ENCODE measurements around the gene CNNM2. TPM values are rescaled to one million over a fixed set of nuclear protein-coding genes. Genes with fewer than 3 reads are reported as not detected.
"Not testable (repeated sequence)": the region's sequence is repeated elsewhere in the genome, so short reads cannot be mapped to it uniquely, and the experiment has no call there.

CNNM2 gene
- total RNA-seq, 1 donor from 2014 or later, result 33.0 TPM

DNA sequence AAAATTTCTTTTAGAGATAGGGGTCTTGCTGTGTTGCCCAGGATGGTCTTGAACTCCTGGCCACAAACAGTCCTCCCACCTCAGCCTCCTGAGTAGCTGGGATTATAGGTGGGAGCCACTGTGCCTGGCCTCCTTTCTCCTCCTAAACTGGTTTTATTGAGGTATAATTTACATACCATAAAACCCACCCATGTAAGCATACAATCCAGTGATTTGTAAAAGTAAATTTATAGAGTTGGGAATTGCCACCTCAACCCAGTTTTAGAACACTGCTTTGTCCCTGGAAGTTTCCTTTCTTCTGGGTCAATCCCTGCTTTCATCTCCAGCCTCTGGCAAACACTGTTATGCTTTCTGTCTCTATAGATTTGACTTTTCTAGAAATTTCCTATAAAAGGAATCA is 49.0 kb downstream of the CNNM2 start:
- no peak for DNase-seq (ENCODE audit: low spot score)

DNA sequence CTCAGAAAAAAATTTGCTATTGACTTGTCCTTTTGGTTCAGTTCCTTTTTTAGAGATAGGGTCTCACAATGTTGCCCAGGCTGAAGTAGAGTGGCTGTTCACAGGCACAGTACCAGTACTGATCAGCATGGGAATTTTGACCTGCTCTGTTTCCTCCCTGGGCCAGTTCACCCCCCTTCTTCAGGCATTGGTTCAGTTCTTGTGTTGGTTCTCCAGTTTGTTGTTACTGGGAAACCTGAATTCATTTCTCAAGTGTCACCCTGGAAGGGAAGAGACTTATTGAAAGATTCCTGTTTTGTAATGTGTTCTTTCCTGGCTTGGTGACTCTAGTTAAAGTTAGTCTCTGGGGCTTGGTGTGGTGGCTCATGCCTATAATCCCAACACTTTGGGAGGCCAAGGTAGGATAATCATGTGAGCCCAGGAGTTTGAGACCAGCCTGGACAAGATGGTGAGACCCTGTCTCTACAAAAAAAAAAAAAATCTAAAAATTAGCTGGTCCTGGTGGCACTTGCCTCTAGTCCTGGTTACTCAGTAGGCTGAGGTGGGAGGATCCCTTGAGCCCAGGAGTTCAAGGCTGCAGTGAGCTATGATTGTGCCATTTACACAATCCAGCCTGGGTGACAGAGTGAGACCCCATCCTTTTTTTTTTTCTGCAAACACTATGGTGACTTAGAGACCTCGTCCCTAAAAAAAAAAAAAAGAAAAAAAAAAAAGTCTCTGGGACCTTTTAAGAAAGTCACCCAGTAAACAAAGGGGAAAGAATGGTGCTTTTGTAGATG is 52.7 kb downstream of the CNNM2 start:
- no peak for DNase-seq (ENCODE audit: low spot score)

DNA sequence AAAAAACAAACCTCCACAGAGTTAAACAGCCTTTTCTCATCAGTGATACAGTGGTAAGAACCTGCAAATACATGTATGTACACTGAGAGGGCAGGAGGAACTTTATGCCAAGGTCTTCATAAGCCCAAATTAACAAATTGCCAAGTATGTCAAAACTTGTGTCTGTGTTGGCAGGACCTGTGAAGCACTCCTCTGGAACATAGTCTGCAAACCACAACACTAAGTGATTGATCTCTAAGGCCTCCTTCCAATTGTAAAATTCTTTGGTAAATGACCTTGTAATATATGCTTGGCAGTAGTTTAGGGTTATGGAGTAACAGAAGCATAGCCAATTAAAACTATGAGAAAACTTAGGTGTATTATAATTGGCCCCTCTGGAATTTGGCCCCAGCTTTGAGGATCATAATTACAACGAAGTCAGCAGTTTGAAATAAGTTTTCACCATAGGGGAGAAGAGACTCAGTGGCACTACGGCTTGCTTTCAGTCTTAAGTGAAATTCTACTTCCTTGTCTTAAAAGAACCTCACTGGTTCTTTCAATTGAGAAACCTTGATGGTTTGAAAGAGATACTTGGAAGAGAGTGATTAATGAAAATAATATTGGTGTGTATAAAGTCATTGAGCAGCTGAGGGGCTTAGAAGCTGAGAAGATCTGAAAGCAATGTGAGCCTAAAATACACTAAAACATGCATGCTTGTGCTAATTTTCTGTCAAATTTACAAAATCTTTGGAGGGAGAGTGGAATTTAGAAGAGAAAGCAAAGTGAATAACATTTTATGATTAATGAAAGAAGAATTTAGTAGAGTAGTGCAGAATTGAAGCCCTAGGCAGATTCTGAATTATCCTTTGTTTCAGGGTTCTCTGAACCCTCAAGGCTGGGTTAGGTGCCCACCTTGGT is 57.6 kb downstream of the CNNM2 start:
- DNase-seq (ENCODE audit: low spot score), result no peak

DNA sequence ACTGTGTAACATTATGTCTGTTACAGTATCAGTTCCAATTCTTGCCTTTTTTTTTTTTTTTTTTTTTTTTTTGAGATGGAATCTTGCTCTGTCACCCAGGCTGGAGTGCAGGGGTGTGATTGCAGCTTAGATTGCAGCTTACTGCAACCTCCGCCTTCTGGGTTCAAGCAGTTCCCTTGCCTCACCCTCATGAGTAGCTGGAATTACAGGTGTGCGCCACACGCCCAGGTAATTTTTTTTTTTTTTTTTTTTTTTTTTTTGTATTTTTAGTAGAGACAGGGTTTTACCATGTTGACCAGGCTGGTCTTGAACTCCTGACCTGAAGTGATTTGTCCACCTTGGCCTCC is 58.3 kb downstream of the CNNM2 start:
- DNase-seq (ENCODE audit: low spot score), result not testable (repeated sequence)

DNA sequence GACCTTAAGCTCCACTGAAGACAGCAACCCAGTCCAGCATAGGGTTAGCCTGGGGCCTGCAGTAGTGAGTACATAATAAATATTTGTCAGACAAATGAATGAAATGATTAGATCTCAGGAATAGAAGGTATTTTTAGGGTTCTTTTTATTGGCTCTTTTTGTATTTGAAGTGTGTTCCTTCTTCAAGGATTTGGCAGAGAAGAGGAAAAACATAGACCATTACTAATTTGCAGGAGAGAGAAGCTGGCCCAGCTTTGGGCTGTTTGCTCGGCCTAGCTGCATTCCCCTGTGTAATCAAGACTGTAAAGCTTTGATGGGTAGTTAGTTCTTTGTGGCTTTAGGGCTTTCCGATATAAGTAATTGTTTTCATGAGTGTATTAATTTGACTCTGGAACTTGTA is 64.2 kb downstream of the CNNM2 start:
- DNase-seq (ENCODE audit: low spot score), result no peak

DNA sequence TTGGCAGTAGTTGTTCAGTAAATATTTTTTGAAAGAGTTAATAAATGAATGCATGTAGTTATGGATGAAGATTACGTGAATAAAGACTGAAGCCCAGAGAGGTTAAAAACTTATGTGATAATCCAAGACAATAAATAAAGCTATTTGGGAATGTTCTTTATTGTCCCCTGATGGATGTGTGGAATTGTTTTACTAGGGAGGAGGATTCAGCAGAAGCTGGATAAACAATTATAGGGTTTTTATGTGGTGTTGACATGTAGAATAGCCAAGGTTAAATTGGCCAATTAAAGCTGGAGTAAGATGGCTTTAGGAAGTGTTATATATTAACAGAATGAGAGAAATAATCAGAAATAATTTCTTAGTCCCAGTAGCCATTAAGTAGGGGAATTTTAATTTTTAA is 66.0 kb downstream of the CNNM2 start:
- DNase-seq (ENCODE audit: low spot score), result no peak

DNA sequence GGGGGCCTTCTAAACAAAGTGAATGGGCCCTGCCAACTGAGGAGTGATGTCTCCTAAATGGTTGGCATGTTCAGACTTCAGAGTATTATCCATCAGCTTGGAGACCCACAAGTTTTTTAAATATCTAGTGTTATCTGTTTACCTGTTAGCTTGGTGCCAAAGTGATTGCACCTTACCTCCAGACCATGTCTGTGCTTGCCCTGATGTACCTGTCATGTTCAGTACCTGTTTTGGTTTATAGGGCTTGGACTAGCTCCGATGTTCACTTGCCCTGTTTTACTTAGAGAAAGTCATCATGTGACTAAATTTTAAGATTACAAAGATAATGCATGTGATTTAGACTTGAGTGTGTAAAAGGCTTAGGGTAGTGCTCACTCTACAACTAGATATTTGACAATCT is 67.7 kb downstream of the CNNM2 start:
- DNase-seq (ENCODE audit: low spot score), result no peak

DNA sequence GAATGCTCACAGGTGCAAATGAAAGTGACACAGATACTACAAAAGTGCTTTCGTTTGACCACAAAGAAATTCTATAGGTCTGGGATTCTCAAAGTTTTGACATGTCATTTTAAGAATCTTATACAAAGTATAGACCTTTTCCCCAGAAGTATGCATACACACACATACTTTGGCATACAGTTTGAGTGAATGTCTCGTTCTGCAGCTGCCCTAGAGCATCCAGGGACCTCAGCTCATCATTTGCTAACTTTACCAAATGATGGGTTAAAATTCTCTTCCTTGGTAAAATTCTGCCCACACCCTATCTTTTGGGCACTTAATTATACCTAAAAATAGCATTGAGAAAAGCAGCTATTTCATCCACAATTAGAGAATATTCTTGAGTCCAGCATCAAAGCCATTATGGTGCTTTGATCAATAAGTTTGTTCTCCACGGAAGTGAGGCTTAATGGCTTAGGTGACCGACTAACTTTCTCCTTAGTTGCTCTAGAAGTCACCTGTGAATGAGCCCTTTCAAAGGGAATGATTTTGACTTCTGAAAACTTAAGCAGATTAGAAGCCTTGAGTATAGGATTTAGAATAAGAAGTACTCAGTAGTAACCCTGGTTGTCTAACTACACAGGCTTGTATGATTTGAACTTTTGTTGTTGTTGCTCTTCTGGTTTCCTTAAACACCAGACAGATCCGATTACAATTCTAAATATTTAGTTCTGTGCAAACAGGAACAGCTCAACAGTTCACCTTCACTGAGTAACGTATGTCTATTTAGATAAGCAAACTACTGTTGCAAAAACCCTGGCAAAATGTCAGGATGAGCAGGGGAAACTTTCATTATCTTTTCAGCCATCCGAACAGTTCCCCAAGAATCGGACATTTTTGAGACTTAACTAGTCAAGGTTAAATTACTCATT is 70.6 kb downstream of the CNNM2 start:
- DNase-seq (ENCODE audit: low spot score), result no peak

DNA sequence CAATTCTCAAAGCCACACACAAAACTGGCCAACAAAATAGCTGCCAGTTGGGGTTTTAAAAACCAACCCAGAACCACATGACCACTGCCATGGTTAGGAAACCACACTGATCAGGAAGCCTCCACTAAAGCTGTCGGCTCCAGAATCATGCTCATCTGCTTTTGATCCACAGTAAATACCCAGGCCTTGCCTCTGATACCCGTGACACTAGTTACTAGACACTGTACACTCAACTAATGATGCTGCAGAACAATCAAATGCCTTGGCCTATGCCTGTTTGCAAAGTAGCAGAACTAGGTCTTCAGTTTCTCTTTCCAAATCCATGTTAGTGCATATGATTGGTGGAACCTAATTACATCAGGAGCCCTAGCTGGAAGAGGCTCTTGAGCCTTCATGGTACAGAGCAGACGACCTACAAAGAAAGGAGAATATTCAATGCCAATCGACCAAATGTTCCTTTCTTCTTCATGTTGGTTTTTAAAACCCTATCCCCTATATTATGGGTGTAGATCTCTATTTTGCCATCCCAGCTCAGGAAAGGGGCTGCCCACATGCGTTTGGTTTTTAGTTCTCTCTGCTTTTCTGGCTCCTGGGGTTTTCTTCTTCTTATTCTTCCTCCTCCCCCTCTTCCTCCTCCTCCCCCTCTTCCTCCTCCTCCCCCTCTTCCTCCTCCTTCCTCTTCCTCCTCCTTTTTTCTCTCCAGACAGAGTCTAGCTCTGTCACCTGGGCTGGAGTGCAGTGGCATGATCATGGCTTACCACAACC is 76.6 kb downstream of the CNNM2 start:
- DNase-seq (ENCODE audit: low spot score), result no peak

DNA sequence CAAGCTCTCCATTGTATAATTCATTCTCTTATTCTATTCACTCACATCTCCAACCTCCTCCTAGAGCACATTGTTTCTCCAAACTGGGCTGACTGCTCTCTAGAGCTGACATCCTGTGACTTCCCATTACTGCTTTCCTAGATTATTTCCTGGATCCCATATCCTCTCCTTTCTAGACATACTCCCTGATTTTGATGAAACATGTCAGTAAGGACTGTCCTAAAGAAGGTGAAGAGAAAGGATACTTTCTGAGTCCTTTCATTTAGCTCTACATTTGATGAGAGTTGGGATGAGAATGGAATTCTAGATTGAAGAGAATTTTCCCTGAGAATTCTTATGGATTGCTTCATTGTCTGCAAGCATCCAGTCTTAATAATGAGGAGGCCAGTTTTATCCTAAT is 78.8 kb downstream of the CNNM2 start:
- DNase-seq (ENCODE audit: low spot score), result no peak

DNA sequence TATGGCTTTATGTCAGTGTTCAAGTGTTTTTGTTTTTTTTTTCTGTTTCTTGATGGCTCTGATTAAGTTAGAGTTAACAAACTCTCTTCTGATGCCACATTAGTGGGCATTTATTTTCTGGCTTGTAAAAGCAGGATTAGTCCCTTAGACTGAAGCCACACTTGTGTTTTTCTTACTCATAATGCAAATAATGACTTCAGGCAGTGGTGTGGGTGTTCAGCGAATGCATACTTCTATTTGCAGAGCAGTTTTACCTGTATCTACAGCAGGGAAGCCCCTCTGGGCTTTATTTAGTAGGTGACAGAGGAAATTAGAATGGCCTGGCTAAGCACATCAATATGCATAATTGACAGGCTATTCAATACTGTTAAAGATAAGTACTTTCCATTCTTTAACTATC is 79.9 kb downstream of the CNNM2 start:
- no peak for DNase-seq (ENCODE audit: low spot score)

DNA sequence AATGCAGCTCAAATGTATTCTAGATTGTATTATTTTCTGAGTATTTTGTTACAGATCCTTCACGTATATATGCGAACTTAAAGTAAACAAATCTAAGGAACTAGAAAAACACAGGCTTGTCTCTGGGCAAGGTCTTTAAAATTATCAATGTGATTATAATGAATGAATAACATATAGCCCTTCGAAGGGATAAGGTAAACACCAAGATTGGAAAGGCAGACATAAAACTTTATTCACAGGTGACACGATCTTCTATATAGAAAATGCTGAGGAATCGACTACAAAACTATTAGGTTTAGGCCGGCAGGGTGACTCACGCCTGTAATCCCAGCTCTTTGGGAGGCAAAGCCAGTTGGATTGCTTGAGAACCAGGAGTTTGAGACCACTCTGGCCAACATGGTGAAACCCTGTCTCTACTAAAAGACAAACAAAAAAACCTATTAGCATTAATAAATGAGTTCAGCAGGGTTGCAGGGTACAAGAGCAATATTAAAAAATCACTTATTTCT is 80.4 kb downstream of the CNNM2 start:
- DNase-seq (ENCODE audit: low spot score), result no peak

DNA sequence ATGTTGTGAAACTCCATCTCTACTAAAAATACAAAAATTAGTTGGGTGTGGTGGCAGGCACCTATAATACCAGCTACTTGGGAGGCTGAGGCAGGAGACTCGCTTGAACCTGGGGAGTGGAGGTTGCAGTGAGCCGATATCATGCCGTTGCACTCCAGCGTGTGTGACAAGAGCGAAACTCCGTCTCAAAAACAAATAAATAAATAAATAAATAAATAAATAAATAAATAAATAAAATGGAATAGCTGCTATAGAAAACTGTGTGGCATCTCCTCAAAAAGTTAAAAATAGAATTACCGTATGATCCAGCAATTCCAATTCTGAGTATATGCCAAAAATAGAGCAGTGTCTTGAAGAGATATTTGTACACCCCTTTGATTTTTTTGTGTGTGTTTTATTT is 82.0 kb downstream of the CNNM2 start:
- DNase-seq (ENCODE audit: low spot score), result not testable (repeated sequence)

DNA sequence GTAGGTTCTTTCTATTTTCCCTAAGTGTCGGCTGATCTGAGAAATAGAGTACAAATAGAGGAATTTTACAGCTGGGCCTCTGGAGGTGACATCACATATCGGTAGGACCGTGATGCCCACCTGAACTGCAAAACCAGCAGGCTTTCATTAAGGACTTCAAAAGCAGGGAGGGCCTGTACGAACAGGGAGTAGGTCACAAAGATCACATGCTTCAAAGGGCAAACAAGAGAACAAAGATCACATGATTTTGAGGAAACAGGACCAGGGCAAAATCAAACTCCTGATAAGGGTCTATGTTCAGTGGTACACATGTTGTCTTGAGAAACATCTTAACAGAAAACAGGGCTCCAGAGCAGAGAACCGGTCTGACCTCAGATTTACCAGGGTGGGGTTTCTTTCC is 88.9 kb downstream of the CNNM2 start:
- DNase-seq (ENCODE audit: low spot score), result no peak

DNA sequence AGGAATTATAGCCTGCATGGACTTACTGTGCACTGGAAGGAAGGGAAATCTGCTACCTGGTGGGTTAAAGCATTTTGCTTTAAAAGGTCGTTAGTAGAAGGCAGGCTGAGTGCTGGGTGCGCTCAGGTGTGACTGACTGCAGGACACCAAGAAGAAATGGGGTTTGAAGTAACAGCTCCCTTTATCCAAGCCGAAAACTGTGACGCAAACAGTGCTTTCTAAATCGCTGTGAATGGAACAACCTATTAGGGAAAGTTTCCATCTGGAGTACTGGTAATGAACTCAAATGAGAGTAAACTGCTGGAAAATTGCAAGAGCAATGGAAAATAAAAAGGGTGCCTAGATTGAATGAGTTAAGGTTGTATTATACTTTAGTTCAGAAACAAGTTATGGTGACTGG is 95.3 kb downstream of the CNNM2 start:
- DNase-seq (ENCODE audit: low spot score), result no peak

DNA sequence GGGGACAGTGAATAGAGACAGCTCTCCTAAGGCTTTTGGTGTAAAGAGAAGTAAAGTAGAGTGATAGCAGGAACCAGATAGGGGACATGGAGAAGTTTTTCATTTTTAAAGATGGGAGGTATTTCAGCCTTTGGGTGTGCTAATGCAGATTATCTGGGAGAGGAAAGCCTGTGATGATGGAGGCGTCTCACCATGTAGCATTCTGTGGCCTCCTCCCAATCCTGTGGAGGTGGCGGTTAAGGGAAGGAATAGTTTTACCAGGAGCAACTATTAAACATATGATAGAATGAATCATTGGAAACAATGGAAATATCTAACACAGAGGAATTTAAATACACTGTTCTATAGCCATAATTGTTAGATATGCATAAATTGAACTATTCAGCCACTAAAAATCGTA is 101.3 kb downstream of the CNNM2 start:
- DNase-seq (ENCODE audit: low spot score), result no peak

DNA sequence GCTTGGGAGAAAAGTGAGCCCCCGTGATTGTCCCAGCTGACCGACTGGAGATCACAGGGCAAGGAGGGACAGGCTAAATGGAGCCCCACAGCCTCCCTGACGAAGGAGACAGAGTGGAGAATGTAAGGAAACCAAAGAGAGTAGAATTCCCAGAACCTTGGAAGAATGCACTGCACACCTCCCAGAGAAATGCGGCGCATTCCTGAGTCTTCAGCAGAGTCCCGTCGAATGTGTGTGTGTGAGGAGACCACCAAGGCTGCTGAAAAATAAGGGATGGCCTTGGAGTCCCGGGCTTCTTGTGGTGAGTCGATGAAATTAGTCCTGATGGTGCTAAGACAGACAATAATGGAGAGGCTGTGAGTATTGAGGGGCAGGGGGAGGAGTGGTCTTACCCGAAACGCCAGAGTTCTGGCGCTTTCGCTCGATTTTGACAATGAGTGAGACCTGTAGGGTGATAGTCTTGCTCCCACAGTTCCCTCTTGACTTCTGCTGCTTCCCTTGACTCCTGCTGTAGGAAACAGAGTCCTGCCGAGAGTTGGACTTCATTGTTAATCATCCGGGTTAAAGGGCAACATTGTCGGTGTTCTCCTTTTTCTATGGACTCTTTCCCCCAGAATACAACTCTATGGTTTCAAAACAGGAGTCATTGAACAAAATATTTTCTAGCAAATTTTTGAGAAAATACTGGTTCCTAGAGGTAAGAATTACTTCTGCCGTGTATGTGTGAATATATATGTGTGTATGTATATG is 103.2 kb downstream of the CNNM2 start:
- no peak for DNase-seq (ENCODE audit: low spot score)

DNA sequence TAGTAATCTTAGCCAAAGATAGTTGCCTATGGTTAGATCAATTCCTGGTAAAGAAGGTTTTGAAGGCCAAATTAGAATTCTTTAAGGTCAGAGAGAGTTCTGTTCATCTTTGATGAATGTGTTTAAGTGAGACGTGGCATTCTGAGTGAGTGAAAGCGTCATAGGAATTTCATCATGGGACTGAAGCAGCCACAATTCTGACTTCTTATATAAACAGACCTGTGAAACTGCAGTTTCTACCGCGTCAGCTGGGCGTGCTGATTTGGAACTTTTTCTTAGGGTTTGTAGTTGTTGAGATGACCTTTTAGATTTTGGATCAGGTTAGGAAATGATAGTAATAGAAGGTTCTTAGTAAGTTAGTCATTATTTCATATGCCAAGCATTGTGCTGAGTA is 103.8 kb downstream of the CNNM2 start:
- no peak for DNase-seq (ENCODE audit: low spot score)

DNA sequence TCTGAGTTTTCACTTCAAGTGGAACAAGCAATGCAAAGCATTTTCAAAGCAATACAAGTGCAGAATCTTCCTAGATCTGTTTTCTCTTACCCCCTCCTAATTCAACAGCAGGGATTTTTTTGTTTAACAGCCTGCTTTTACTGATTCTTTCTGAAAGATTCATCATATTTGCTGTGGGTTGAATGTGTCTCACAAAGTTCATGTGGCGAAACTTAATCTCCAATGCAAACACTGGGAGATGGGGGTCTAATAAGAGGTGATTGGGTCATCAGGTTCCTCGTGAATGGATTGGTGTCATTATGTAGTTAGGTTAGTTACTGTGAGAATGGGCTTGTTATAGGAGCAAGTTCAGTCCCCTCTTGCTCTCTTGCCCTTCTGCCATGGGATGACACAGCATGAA is 107.6 kb downstream of the CNNM2 start:
- no peak for DNase-seq (ENCODE audit: low spot score)

DNA sequence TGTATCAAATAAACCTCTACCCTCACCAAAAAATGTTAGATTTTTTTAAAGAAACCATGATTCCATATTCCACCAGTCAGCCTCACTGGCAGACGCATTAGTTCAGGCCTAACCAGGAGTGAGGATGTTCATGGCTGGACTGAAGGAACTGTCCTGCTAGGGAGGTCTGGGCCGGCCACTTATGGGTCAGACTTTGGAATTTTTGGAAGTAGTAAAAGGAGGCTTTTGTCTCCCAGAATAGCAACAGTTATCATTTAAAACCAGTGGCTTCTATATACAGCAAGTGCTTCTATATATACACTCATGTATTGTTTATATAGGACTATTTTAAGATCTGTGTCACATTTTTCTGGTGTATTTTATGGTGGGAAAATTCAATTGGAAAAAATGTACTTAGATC is 120.5 kb downstream of the CNNM2 start:
- DNase-seq (ENCODE audit: low spot score), result no peak

DNA sequence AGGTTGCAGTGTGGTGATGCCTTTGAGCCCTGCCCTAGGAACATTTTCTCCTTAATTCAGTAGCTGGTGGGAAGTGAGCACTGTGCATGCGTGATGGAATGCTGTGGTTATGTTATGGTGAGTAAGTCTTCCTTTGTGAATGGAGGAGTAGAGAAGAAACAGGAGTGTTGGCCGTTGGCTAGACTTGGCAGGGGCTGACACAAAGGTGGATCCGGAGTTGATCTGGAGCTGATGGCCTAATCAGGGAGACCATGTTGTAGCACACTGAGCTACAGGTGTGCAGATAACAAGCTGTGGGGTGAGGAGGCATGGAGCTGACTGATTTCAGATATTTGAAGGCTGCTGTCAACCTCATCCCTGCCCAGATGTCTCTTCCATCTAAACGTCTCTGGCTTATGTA is 122.3 kb downstream of the CNNM2 start:
- DNase-seq (ENCODE audit: low spot score), result no peak

Data from mucosa of gallbladder (tissue), 1 donor.